Transverse colon (tissue), 4 donors: ENCODE measurements around the gene PBXIP1.

Source experiments
- CTCF ChIP-seq, 5 experiments: fragments of 200-600 bp in 3 of 5; fragments of 450-650 bp in 2 of 5; sonication (generic) in 3 of 5; IDR thresholded peaks; 1 replicate in 2 of 5; 2 replicates in 3 of 5; pipeline ENCODE4 v1.5.1; 2016 to 2017; ENCODE audit warnings: antibody characterized with exemption in 5 of 5, inconsistent platforms in 3 of 5, mild to moderate bottlenecking in 2 of 5, moderate library complexity in 1 of 5
- POLR2AphosphoS5 ChIP-seq, 3 donors: sonication (generic); formaldehyde crosslinking; IDR thresholded peaks; one replicate each; pipeline ENCODE4 v1.6.1; 2016; ENCODE audit warnings: antibody characterized with exemption in 3 of 3

- no peak for TF ChIP-seq CTCF (IDR thresholded peaks at IDR 0.05)
- no peak for TF ChIP-seq POLR2AphosphoS5 (IDR thresholded peaks at IDR 0.05)
These were observed 29.7 kb downstream of the PBXIP1 start for GRCh38 chr1:154926201-154926600.
